HFFc6 (cell line): ENCODE results near the gene FCN1. TPM values are rescaled to one million over a fixed set of nuclear protein-coding genes. Genes with fewer than 3 reads are reported as not detected.

Experiments used
- DNase-seq: peaks from one replicate; pipeline ENCODE4 v3.0.0-alpha.2; 2018
- H3K27ac Mint-ChIP-seq: 2 replicates; pipeline ENCODE4 v1.8.0; 2020; ENCODE audit warnings: mild to moderate bottlenecking, mixed read lengths
- H3K27me3 Mint-ChIP-seq: 2 replicates; pipeline ENCODE4 v1.8.0; 2021; ENCODE audit warnings: mild to moderate bottlenecking, moderate library complexity, mixed read lengths; ENCODE audit not compliant: insufficient read depth
- H3K36me3 Mint-ChIP-seq: 2 replicates; pipeline ENCODE4 v1.8.0; 2021; ENCODE audit warnings: low read depth, mixed read lengths
- H3K4me1 Mint-ChIP-seq: 2 replicates; pipeline ENCODE4 v1.8.0; 2020; ENCODE audit warnings: low read depth, mixed read lengths
- H3K4me3 Mint-ChIP-seq: 2 replicates; pipeline ENCODE4 v1.8.0; 2020; ENCODE audit warnings: mild to moderate bottlenecking, moderate library complexity, mixed read lengths
- H3K9me3 Mint-ChIP-seq: 2 replicates; pipeline ENCODE4 v1.8.0; 2020; ENCODE audit warnings: mild to moderate bottlenecking, mixed read lengths
- total RNA-seq, 6 experiments: library from RNA; stranded (reverse); fragmentation: NEBNext Ultra II Directional; extraction: Animal tissue kit (Norgen Biotek cat#: 25700); gene quantifications; 2 replicates in 1 of 6; 3 replicates in 5 of 6; pipeline ENCODE4 v1.2.3, GENCODE V29; 2021
- TF ChIP-seq, protein P1 (sequence below): fragments of 200-600 bp; sonication (generic); IDR thresholded peaks from 2 replicates; pipeline ENCODE4 v1.5.0; 2021; ENCODE audit warnings: antibody characterized with exemption, mild to moderate bottlenecking

FCN1 gene
- total RNA-seq, 6 experiments from 2014 or later, result not detected

GRCh38 chr9:134955801-134956200 lies 38.1 kb upstream of the FCN1 start:
- Mint-ChIP-seq H3K27me3 (peaks cover 7% of the 10 kb centered on the region), H3K36me3 (no peaks in the 10 kb centered on the region), H3K27ac (no peak overlapping the region), H3K9me3 (no peaks in the 10 kb centered on the region), H3K4me1 (no peaks in the 10 kb centered on the region), H3K4me3 (no peak overlapping the region)
- no peak for DNase-seq
- TF ChIP-seq, protein P1, sequence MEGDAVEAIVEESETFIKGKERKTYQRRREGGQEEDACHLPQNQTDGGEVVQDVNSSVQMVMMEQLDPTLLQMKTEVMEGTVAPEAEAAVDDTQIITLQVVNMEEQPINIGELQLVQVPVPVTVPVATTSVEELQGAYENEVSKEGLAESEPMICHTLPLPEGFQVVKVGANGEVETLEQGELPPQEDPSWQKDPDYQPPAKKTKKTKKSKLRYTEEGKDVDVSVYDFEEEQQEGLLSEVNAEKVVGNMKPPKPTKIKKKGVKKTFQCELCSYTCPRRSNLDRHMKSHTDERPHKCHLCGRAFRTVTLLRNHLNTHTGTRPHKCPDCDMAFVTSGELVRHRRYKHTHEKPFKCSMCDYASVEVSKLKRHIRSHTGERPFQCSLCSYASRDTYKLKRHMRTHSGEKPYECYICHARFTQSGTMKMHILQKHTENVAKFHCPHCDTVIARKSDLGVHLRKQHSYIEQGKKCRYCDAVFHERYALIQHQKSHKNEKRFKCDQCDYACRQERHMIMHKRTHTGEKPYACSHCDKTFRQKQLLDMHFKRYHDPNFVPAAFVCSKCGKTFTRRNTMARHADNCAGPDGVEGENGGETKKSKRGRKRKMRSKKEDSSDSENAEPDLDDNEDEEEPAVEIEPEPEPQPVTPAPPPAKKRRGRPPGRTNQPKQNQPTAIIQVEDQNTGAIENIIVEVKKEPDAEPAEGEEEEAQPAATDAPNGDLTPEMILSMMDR, result no peak

GRCh38 chr9:134955156-134955555 lies 37.4 kb upstream of the FCN1 start:
- no peaks in the 10 kb centered on the region for H3K36me3 Mint-ChIP-seq
- H3K27me3 Mint-ChIP-seq, result peaks cover 11% of the 10 kb centered on the region
- no peaks in the 10 kb centered on the region for H3K9me3 Mint-ChIP-seq
- no peak for DNase-seq
- no peak overlapping the region for H3K4me3 Mint-ChIP-seq
- H3K4me1 Mint-ChIP-seq, result no peaks in the 10 kb centered on the region
- H3K27ac Mint-ChIP-seq, result no peak overlapping the region
- TF ChIP-seq, protein P1, result no peak

- peaks cover 10% of the 10 kb centered on the region for H3K27me3 Mint-ChIP-seq
- H3K27ac Mint-ChIP-seq, result no peak overlapping the region
- H3K4me1 Mint-ChIP-seq, result no peaks in the 10 kb centered on the region
- TF ChIP-seq, protein P1, result no peak
- no peak for DNase-seq
- H3K4me3 Mint-ChIP-seq, result no peak overlapping the region
- H3K36me3 Mint-ChIP-seq, result no peaks in the 10 kb centered on the region
- no peaks in the 10 kb centered on the region for H3K9me3 Mint-ChIP-seq
Measured at GRCh38 chr9:134951994-134952393, 34.3 kb upstream of the FCN1 start.

DNA sequence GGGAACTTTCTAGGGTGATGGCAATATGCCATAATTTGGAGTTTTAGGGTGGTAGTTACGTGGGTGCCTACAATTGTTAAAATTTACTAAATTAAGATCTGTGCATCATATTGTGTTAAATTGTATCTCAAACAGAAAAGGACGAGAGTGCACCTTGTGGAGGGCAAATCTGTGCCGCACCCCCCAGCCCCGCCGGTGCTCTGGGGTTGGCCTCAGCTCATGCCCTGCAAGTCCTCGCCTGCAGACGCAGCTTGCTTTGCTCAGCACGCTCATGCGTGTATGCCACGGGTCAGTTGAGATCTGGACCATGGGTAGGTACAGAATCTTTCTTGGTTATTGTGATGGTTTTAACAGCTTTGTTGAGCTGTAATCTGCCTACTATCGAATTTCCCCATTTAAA lies 33.7 kb upstream of the FCN1 start:
- Mint-ChIP-seq H3K27me3 (peaks cover 10% of the 10 kb centered on the region), H3K9me3 (no peaks in the 10 kb centered on the region), H3K4me3 (no peak overlapping the region), H3K27ac (no peak overlapping the region), H3K4me1 (no peaks in the 10 kb centered on the region), H3K36me3 (no peaks in the 10 kb centered on the region)
- DNase-seq, result no peak
- TF ChIP-seq, protein P1, result no peak

DNA sequence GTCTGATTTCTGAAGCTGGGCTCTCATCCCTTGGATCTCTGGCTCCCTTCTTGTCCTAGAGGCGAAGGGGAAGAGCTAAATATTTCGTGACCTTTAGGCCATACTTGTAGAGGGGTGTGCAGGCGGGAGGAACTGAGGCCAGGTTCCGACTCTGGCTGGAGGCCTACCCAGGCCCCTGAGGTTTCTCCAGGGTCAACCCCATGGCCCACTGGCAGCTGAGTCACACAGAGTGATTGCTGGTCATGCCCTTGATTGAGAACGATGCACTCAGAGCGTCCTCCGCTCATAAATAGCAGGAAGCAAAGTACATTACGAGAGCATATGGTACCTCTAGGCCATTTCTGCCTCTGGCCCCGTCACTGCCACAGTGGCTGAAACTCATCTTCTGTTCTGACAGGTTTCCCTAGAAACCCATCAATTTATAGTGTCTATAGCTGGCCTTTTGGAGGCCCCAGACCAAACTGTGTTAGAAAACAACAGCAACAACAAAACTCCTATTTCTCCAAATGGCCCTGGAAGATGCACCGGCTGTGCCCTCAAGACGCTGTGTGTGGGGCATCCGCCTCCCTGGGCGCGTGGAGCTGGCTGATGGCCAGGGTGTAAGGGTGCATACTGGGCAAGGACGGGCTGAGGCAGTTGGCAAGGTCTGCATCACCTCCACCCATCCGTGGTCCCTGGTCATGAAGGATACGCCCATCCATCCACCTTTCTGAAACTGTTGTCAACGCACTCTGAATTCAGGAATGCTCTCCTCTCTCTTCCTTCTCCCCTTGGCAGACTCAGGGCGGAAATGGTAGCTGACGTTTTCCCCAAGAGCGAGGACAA lies 32.9 kb upstream of the FCN1 start:
- Mint-ChIP-seq H3K27ac (no peak overlapping the region), H3K27me3 (peaks cover 10% of the 10 kb centered on the region), H3K4me1 (no peaks in the 10 kb centered on the region), H3K9me3 (no peaks in the 10 kb centered on the region), H3K4me3 (no peak overlapping the region), H3K36me3 (no peaks in the 10 kb centered on the region)
- TF ChIP-seq, protein P1, result no peak
- DNase-seq, result no peak
